Thoracic aorta (tissue), 2 donors: ENCODE data around the gene ROPN1L. TPM values are rescaled to one million over a fixed set of nuclear protein-coding genes. Genes with fewer than 3 reads are reported as not detected.

Experiments used
- ATAC-seq: fragments of 150-250 bp; one replicate; pipeline ENCODE4 v1.8.0; 2017; ENCODE audit warnings: low read depth; ENCODE audit not compliant: insufficient number of reproducible peaks, low FRiP score
- DNase-seq: peaks from one replicate; pipeline ENCODE4 v3.0.0-alpha.2; 2020; ENCODE audit warnings: low spot score
- H3K27ac ChIP-seq, 2 donors: fragments of 200-600 bp; sonication (generic); 1 replicate in 1 of 2; 2 replicates in 1 of 2; pipeline ENCODE4 v1.5.1; 2016; ENCODE audit warnings: mild to moderate bottlenecking in 2 of 2, moderate library complexity in 2 of 2
- H3K27me3 ChIP-seq: fragments of 200-600 bp; sonication (generic); replicated peaks from 2 replicates; pipeline ENCODE4 v1.6.0; 2016; ENCODE audit warnings: mild to moderate bottlenecking; ENCODE audit not compliant: insufficient read depth
- H3K36me3 ChIP-seq: fragments of 200-600 bp; sonication (generic); one replicate; pipeline ENCODE4 v1.5.1; 2016
- H3K4me1 ChIP-seq, 2 donors: fragments of 200-600 bp; sonication (generic); 1 replicate in 1 of 2; 2 replicates in 1 of 2; pipeline versions ENCODE4 v1.5.1 to v1.6.0; 2016; ENCODE audit warnings: low read depth in 2 of 2, mild to moderate bottlenecking in 1 of 2; ENCODE audit not compliant: control insufficient read depth in 1 of 2
- H3K4me3 ChIP-seq: fragments of 200-600 bp; sonication (generic); 2 replicates; pipeline ENCODE4 v1.5.1; 2016; ENCODE audit warnings: mild to moderate bottlenecking
- H3K9me3 ChIP-seq: fragments of 200-600 bp; sonication (generic); 2 replicates; pipeline ENCODE4 v1.5.1; 2016
- CTCF ChIP-seq: fragments of 200-600 bp; sonication (generic); IDR thresholded peaks from one replicate; pipeline ENCODE4 v1.5.1; 2019; ENCODE audit warnings: antibody characterized with exemption
- total RNA-seq, 2 donors: library from RNA; depleted of rRNA; stranded (reverse); fragments of >200 nt; gene quantifications; one replicate each; pipeline versions ENCODE4 v1.1.0 to v1.2.3, GENCODE V29; 2016

The ROPN1L gene
- total RNA-seq, 2 donors from 2014 or later: not detected

GRCh38 chr5:10420468-10420867 is 21.2 kb upstream of the ROPN1L start:
- Histone ChIP-seq H3K9me3 (no peaks in the 10 kb centered on the region), H3K27ac (no peak overlapping the region), H3K27me3 (no peaks in the 10 kb centered on the region), H3K4me3 (no peak overlapping the region), H3K4me1 (peaks cover 5 to 7% of the 10 kb centered on the region in 2 donors), H3K36me3 (peaks cover 34% of the 10 kb centered on the region)
- ATAC-seq: no peak
- DNase-seq: no peak
- no peak for TF ChIP-seq CTCF

DNA sequence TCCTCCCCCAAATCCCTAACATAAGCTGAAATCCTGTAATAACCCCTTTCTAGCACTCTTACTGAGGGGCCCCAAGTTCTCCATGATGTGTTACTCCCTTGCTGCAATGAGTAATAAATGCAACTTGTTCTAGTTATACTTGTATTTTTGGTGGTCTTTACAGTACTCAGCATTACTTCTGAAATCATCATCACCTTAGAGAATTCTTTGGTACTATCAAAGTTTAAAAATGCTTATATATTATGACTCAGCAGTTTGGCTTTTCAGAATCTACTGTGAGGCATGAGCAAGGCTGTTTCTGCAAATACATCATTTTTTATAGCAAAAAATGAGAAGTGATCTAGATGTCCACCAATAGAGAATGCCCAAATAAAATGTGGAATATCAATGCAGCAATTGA is 20.7 kb upstream of the ROPN1L start:
- ATAC-seq (no peak), DNase-seq (no peak)
- H3K4me3 ChIP-seq: no peak overlapping the region
- H3K4me1 ChIP-seq: peaks cover 5 to 7% of the 10 kb centered on the region in 2 donors
- H3K27me3 ChIP-seq: no peaks in the 10 kb centered on the region
- H3K27ac ChIP-seq: no peak overlapping the region
- peaks cover 31% of the 10 kb centered on the region for H3K36me3 ChIP-seq
- TF ChIP-seq CTCF: no peak
- H3K9me3 ChIP-seq: no peaks in the 10 kb centered on the region

DNA sequence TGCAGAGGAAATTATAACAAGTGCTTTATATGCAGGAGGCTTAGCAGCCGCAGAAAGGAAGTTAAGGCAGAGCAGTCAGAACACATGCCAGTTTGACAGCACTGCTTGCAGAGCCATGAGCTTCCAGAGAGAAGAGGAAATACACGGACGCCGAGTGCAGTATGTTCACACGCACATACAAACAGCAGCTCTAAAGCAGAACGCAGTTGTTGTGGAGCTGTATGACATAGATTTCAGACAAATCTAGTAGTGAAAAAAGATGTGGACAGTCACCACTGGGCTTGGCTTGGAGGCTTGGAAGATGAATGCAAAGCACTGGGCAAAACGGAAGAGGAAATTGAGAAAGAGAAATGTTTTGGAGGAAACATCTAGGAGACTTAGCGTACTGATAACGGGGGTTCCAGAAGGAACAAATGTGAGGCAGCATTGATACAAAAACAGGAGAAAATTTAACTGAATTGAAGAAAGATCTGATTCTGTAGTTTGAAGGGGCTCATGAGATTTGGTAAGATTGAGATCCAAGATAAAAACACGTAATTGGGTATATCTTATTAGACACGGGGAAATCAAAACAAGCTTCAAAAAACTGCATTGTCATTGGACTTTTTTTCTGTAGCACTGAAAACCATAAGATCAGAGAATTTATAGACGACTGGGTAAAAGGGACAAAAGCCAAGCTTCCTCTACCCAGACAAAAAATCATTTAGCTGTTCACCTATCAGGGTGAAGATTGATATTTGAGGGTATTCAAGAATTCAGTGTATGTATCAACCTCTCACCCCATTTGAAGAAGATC is 19.6 kb upstream of the ROPN1L start:
- ATAC-seq (no peak), DNase-seq (no peak)
- Histone ChIP-seq H3K9me3 (no peaks in the 10 kb centered on the region), H3K4me3 (no peak overlapping the region), H3K4me1 (peaks cover 5 to 7% of the 10 kb centered on the region in 2 donors), H3K36me3 (peaks cover 33% of the 10 kb centered on the region), H3K27me3 (no peaks in the 10 kb centered on the region), H3K27ac (no peak overlapping the region)
- no peak for TF ChIP-seq CTCF

DNA sequence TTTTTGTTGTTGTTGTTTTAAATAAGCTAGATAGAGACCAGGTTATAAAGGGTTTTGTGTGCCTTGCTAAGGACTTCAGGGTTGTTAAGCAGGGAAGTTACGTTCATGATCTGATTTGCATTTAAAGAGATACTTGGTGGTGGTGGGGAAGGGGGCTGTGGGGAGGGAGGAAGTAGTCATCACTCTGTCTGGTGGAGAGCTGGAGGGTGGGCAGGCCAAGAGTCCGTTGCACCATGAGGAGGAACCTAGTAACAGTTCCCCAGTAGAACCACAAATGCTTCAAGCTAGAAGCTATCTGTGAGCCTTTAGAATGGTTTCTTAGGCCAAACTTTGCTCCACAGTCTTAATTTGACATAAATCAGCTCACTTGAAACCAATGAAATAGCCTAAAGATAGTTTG is 18.7 kb upstream of the ROPN1L start:
- no peak for ATAC-seq
- Histone ChIP-seq H3K36me3 (peaks cover 34% of the 10 kb centered on the region), H3K4me3 (no peak overlapping the region), H3K27ac (no peak overlapping the region), H3K27me3 (no peaks in the 10 kb centered on the region), H3K4me1 (peaks cover 5 to 7% of the 10 kb centered on the region in 2 donors), H3K9me3 (no peaks in the 10 kb centered on the region)
- TF ChIP-seq CTCF: no peak
- no peak for DNase-seq

GRCh38 chr5:10424124-10424731 is 17.5 kb upstream of the ROPN1L start:
- peak; percentile 20 for TF ChIP-seq CTCF
- H3K4me1 ChIP-seq: peaks cover 5 to 7% of the 10 kb centered on the region in 2 donors
- no peaks in the 10 kb centered on the region for H3K27me3 ChIP-seq
- DNase-seq (no peak), ATAC-seq (no peak)
- H3K27ac ChIP-seq: no peak overlapping the region
- peaks cover 30% of the 10 kb centered on the region for H3K36me3 ChIP-seq
- H3K4me3 ChIP-seq: no peak overlapping the region
- no peaks in the 10 kb centered on the region for H3K9me3 ChIP-seq
